Urinary bladder (tissue), 4 donors: ENCODE results near the gene RGS6. TPM values are rescaled to one million over a fixed set of nuclear protein-coding genes. Genes with fewer than 3 reads are reported as not detected.

Source experiments
- DNase-seq: peaks from one replicate; pipeline ENCODE4 v3.0.0-alpha.2; 2015; ENCODE audit errors: extremely low spot score
- H3K27ac ChIP-seq: one replicate; pipeline ENCODE4 v1.5.1; 2013; ENCODE audit warnings: low read depth, mild to moderate bottlenecking, moderate library complexity
- H3K36me3 ChIP-seq: one replicate; pipeline ENCODE4 v1.6.1; 2013; ENCODE audit warnings: mild to moderate bottlenecking, moderate library complexity; ENCODE audit not compliant: insufficient read depth
- H3K4me1 ChIP-seq: one replicate; pipeline ENCODE4 v1.6.1; 2013; ENCODE audit warnings: mild to moderate bottlenecking, moderate library complexity; ENCODE audit not compliant: insufficient read depth
- H3K4me3 ChIP-seq: one replicate; pipeline ENCODE4 v1.5.1; 2013; ENCODE audit warnings: low read depth, low read length
- WGBS: extraction: QIAGEN DNeasy Blood & Tissue Kit; methylation state at CpG from one replicate; pipeline ENCODE4 v1.1.7; 2013; 5-methylcytosine and 5-hydroxymethylcytosine counted together
- polyA plus RNA-seq: library from polyadenylated mRNA; stranded (reverse); fragments of 200-250 nt; gene quantifications from one replicate; pipeline ENCODE4 v1.2.3, GENCODE V29; 2013
- total RNA-seq: library from RNA; depleted of rRNA; stranded (reverse); fragments of >200 nt; gene quantifications from one replicate; pipeline ENCODE4 v1.2.3, GENCODE V29; 2014
- donor health status: healthy with polysubstance abuse.
- donor health status: healthy.

The RGS6 gene
- total and polyA plus RNA-seq, 2 donors: 0.65 to 3.3 TPM

GRCh38 chr14:72049462-72049861 lies 117.2 kb downstream of the RGS6 start:
- no peak overlapping the region for H3K27ac ChIP-seq
- H3K4me3 ChIP-seq: no peak overlapping the region
- 46% methylated on average over 1 of the region's 1 CpG for WGBS
- no peaks in the 10 kb centered on the region for H3K36me3 ChIP-seq
- H3K4me1 ChIP-seq: no peaks in the 10 kb centered on the region
- no peak for DNase-seq

GRCh38 chr14:72052356-72052755 lies 120.1 kb downstream of the RGS6 start:
- DNase-seq: no peak
- Histone ChIP-seq H3K4me3 (no peak overlapping the region), H3K4me1 (no peaks in the 10 kb centered on the region), H3K36me3 (no peaks in the 10 kb centered on the region), H3K27ac (no peak overlapping the region)
- 47% methylated on average over 2 of the region's 2 CpGs for WGBS

- DNase-seq: no peak
- 57% methylated on average over 3 of the region's 3 CpGs for WGBS
- Histone ChIP-seq H3K4me1 (no peaks in the 10 kb centered on the region), H3K4me3 (no peak overlapping the region), H3K27ac (no peak overlapping the region), H3K36me3 (no peaks in the 10 kb centered on the region)
These were observed 121.4 kb downstream of the RGS6 start for GRCh38 chr14:72053651-72054050.

- no peaks in the 10 kb centered on the region for H3K4me1 ChIP-seq
- no peak overlapping the region for H3K27ac ChIP-seq
- DNase-seq: no peak
- WGBS: 70% methylated on average over 4 of the region's 4 CpGs
- no peak overlapping the region for H3K4me3 ChIP-seq
- no peaks in the 10 kb centered on the region for H3K36me3 ChIP-seq
These were observed 122.7 kb downstream of the RGS6 start for GRCh38 chr14:72054911-72055310.

- Histone ChIP-seq H3K4me3 (no peak overlapping the region), H3K36me3 (no peaks in the 10 kb centered on the region), H3K27ac (no peak overlapping the region), H3K4me1 (no peaks in the 10 kb centered on the region)
- DNase-seq: no peak
- 83% methylated on average over 4 of the region's 4 CpGs for WGBS
These were observed 125.6 kb downstream of the RGS6 start for GRCh38 chr14:72057701-72058285.

- Histone ChIP-seq H3K4me3 (no peak overlapping the region), H3K36me3 (no peaks in the 10 kb centered on the region), H3K4me1 (no peaks in the 10 kb centered on the region), H3K27ac (no peak overlapping the region)
- no peak for DNase-seq
- WGBS: 31% methylated on average over 3 of the region's 3 CpGs
These were observed 128.2 kb downstream of the RGS6 start for GRCh38 chr14:72060460-72060859.

- no peak overlapping the region for H3K27ac ChIP-seq
- WGBS: 88% methylated on average over 1 of the region's 1 CpG
These were observed 128.7 kb downstream of the RGS6 start for GRCh38 chr14:72060917-72061316.

GRCh38 chr14:72061718-72062117 lies 129.5 kb downstream of the RGS6 start:
- DNase-seq: no peak
- Histone ChIP-seq H3K4me1 (no peaks in the 10 kb centered on the region), H3K27ac (no peak overlapping the region), H3K36me3 (no peaks in the 10 kb centered on the region), H3K4me3 (no peak overlapping the region)
- WGBS: 81% methylated on average over 1 of the region's 1 CpG

More at GRCh38 chr14:72060917-72061316, 128.7 kb downstream of the RGS6 start:
- Histone ChIP-seq H3K4me1 (no peaks in the 10 kb centered on the region), H3K36me3 (no peaks in the 10 kb centered on the region), H3K4me3 (no peak overlapping the region)
- no peak for DNase-seq

GRCh38 chr14:72063761-72064282 lies 131.6 kb downstream of the RGS6 start:
- H3K27ac ChIP-seq: no peak overlapping the region
- no peaks in the 10 kb centered on the region for H3K36me3 ChIP-seq
- DNase-seq: no peak
- no peaks in the 10 kb centered on the region for H3K4me1 ChIP-seq
- WGBS: 82% methylated on average over 4 of the region's 4 CpGs
- no peak overlapping the region for H3K4me3 ChIP-seq

GRCh38 chr14:72064501-72064900 lies 132.3 kb downstream of the RGS6 start:
- H3K4me1 ChIP-seq: no peaks in the 10 kb centered on the region
- WGBS: 57% methylated on average over 4 of the region's 4 CpGs
- no peak for DNase-seq
- H3K4me3 ChIP-seq: no peak overlapping the region
- no peaks in the 10 kb centered on the region for H3K36me3 ChIP-seq
- no peak overlapping the region for H3K27ac ChIP-seq

GRCh38 chr14:72070458-72070857 lies 138.2 kb downstream of the RGS6 start:
- no peak overlapping the region for H3K4me3 ChIP-seq

GRCh38 chr14:72075649-72076334 lies 143.6 kb downstream of the RGS6 start:
- H3K4me1 ChIP-seq: no peaks in the 10 kb centered on the region
- H3K27ac ChIP-seq: no peak overlapping the region
- WGBS: 81% methylated on average over 9 of the region's 9 CpGs
- DNase-seq: no peak
- H3K4me3 ChIP-seq: no peak overlapping the region
- H3K36me3 ChIP-seq: no peaks in the 10 kb centered on the region

More at GRCh38 chr14:72070458-72070857, 138.2 kb downstream of the RGS6 start:
- WGBS: 94% methylated on average over 1 of the region's 1 CpG
- Histone ChIP-seq H3K36me3 (no peaks in the 10 kb centered on the region), H3K4me1 (no peaks in the 10 kb centered on the region), H3K27ac (no peak overlapping the region)
- DNase-seq: no peak

GRCh38 chr14:72081137-72081536 lies 148.9 kb downstream of the RGS6 start:
- 99% methylated on average over 1 of the region's 1 CpG for WGBS
- H3K4me3 ChIP-seq: no peak overlapping the region
- H3K27ac ChIP-seq: no peak overlapping the region
- H3K36me3 ChIP-seq: no peaks in the 10 kb centered on the region
- H3K4me1 ChIP-seq: no peaks in the 10 kb centered on the region
- DNase-seq: no peak

GRCh38 chr14:72084935-72085334 lies 152.7 kb downstream of the RGS6 start:
- Histone ChIP-seq H3K27ac (no peak overlapping the region), H3K36me3 (no peaks in the 10 kb centered on the region), H3K4me1 (no peaks in the 10 kb centered on the region), H3K4me3 (no peak overlapping the region)
- no peak for DNase-seq
- 89% methylated on average over 8 of the region's 8 CpGs for WGBS
